HG03460 (cell line): ENCODE measurements around the gene PLA2G3.
"Not testable (repeated sequence)": the region's sequence is repeated elsewhere in the genome, so short reads cannot be mapped to it uniquely, and the experiment has no call there.

Experiments
- ATAC-seq: cut with Tn5 transposase; IDR thresholded peaks from one replicate; pipeline ENCODE4 v1.9.1; 2021; ENCODE audit not compliant: unreplicated experiment

PLA2G3 gene, protein sequence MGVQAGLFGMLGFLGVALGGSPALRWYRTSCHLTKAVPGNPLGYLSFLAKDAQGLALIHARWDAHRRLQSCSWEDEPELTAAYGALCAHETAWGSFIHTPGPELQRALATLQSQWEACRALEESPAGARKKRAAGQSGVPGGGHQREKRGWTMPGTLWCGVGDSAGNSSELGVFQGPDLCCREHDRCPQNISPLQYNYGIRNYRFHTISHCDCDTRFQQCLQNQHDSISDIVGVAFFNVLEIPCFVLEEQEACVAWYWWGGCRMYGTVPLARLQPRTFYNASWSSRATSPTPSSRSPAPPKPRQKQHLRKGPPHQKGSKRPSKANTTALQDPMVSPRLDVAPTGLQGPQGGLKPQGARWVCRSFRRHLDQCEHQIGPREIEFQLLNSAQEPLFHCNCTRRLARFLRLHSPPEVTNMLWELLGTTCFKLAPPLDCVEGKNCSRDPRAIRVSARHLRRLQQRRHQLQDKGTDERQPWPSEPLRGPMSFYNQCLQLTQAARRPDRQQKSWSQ

GRCh38 chr22:31139866-31140716, at the start of gene PLA2G3:
Gene PLA2G3 (minus strand): TSS chr22:31140508. CDS start chr22:31140354, 154 bp downstream.
- no peak for ATAC-seq

- ATAC-seq: no peak
These were observed 47.3 kb upstream of the PLA2G3 start for GRCh38 chr22:31187627-31188026.

DNA sequence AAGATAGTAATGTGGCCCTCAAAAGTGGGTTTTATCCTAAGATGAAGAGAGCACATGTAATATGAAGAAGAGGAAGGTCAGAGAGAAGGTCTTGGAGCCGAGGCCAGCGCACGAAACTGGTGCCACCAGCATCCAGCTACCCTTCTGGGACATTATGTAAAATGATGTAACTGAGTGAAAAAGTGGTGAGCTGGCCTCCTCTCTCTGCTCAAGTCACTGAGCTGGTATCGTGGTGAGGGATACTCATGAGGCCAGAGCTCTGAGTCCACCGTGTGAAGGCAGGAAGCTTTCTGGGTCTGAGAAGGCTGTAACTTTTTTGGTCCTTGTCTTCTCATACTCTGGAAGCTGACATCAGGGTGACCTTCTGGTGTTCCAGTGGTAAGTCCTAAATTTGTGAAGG, 44.7 kb upstream of the PLA2G3 start:
- no peak for ATAC-seq

DNA sequence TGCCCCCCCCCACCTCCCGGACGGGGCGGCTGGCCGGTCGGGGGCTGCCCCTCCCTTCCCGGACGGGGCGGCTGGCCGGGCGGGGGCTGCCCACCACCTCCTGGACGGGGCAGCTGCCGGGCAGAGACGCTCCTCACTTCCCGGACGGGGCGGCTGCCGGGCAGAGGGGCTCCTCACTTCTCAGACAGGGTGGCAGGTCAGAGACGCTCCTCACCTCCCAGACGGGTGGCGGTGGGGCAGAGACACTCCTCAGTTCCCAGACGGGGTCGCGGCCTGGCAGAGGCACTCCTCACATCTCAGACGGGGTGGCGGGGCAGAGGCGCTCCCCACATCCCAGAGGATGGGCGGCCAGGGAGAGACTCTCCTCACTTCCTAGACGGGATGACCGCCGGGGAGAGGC, 43.7 kb upstream of the PLA2G3 start:
- no peak for ATAC-seq

DNA sequence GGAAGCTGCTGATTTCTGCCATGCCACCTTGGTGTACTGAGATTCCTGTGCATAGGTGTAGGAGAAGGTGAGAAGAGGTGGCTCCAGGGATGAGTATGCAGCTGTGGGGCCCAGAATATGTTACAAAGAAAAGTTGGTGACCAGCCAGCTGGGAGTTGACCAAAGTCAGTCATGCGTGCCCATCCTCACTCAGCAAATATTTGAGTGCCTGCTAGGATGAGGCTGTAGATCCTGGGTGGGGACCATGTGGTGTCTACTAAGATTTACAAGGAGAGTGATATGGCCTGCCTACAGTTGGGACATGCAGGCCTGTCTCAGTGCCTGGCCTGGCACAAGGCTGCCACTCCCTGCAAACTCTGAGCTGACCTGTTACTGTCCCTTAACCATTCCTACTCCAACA, 39.0 kb upstream of the PLA2G3 start:
- no peak for ATAC-seq

DNA sequence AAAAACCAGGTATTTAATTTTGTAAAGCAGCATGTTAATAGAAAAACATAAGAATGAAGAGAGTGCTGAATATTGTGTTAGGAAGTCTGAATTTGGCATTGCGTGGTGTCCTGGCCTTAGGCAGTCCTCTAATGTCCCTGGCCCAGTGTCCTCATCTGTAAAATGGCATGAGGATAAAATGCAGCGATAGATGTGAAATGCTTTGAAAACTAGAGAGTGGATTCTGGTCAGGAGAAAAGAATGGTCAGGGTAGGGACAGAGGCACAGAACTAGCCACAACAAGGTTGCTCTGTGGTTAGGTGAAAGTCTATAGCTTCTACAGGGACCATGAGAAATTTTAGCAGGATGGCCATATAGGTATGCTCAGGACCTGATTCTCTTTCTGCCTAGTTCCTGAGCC, 38.6 kb upstream of the PLA2G3 start:
- ATAC-seq: no peak

- ATAC-seq: no peak
These were observed 37.3 kb upstream of the PLA2G3 start for GRCh38 chr22:31177420-31178162.

DNA sequence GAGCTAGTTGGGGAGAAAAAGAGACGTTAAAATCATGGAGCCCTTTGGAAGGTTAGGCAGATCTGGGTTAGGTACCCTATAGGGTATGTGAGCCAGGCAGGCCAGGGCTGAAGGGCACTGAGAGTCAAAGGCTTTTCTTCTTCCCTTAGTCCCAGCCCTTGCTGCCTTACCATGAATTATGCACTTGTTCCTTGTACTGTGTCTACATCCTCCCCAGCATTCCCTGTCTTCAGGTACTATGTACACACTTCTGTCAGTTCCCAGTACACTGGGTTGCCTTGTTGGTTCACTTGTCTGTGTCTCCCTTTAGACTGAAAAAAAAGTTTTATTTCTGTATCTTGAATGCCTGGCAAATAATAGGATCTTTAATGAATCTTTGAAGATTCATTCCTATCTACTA, 36.6 kb upstream of the PLA2G3 start:
- ATAC-seq: no peak

DNA sequence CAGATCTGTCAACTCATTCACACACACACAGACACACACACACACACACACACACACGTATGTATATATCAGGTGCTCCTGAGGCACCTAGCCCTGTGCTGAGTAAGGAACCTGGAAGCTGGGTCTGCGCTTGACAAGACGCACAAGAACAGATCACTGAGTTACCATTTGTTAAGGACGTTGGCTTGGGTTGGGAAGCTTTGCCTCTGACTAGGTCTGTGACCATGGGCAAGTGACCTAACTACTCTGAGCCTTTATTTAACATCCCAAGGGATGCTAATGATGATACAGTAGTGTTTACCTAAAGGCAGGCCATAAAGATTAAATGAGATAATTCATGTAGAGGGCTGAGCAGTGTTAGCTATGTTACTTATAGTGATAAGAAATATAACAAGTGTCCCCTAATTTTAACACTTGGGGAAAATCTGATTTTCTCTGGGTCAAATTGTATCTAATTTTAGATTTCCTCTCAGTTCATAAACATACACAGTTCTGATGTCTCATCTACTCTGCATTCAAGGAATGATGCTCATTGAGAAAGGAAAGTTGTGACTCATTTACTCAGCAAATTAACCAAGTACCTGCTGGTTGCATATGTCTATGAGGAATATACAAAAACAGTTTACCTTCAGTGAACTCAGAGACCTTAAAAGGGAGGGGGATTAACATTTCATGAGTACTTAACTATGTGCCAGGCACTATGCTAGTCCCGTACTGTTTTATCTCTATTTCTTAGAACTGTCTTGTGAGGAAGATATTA, 33.3 kb upstream of the PLA2G3 start:
- no peak for ATAC-seq

GRCh38 chr22:31171734-31172133, 31.4 kb upstream of the PLA2G3 start:
- ATAC-seq: not testable (repeated sequence)

DNA sequence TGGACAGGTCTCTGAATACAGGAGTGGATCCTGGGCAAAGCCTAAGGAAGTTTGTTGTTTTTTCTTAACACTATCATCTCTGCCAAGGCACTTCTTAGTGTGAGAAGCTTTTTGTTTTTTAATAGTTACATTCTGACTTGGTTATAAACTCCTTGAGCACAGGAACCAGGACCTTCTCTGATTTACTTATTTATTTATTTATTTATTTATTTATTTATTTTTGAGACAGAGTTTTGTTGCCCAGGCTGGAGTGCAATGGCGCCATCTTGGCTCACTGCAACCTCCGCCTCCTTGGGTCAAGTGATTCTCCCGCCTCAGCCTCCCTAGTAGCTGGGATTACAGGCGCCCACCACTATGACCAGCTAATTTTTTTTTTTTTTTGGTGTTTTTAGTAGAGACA, 30.7 kb upstream of the PLA2G3 start:
- ATAC-seq: no peak

GRCh38 chr22:31162015-31162765, 21.9 kb upstream of the PLA2G3 start:
- ATAC-seq: no peak

- ATAC-seq: no peak
These were observed 21.1 kb upstream of the PLA2G3 start for GRCh38 chr22:31161386-31161785.

DNA sequence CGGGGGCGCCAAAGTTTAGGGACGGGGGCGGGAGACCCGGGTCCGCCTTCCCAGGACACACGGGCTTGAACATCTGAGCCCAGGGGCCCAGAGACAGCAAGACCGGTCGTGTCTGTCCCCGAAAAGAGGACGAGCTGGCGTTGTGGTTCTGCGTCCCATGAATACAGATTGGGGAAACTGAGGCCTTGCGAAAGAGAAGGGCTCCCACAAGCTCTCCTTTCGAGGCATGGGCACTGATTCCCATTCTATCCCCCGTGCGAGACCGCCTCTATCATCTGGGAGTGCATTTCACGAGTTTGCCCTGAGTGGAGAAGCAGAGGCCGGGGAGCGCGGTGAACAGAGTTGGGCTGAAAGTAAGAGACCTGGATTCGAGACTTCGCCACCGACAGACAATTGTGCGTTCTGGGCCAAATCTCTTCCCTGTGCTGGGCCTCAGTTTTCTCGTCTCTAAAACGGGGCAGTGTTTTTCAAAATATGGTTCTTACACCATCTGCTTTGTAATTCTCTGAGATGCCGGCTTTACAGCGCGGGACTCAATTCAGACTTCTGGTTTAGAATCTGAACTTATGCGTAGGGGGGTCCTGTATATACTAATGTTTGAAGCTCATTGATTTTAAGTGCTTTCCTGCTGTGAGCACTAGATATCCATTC, 20.1 kb upstream of the PLA2G3 start:
- peak; percentile 24 for ATAC-seq

DNA sequence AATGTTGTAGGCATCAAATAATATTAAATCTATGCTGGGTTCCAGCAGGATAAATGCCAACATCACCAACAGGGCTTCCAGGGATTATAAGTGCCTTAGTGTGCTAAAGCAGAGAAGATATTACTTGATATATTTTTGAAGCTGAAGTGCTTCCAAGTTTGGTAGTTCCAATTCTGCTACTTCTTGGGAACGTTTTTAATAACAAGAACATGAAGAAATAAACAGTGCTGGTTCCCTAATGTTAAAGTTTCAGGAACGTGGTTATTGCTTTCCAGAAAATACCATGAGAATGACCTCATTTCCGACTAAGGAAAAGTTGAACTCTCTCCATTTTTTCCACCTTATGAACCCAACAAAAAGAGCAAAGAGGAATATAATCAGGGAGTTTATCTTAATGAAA, 15.1 kb upstream of the PLA2G3 start:
- ATAC-seq: no peak

GRCh38 chr22:31154975-31155374, 14.7 kb upstream of the PLA2G3 start:
- no peak for ATAC-seq

- ATAC-seq: no peak
These were observed 13.0 kb upstream of the PLA2G3 start for GRCh38 chr22:31153357-31153756.

- no peak for ATAC-seq
These were observed 11.6 kb upstream of the PLA2G3 start for GRCh38 chr22:31151872-31152271.

DNA sequence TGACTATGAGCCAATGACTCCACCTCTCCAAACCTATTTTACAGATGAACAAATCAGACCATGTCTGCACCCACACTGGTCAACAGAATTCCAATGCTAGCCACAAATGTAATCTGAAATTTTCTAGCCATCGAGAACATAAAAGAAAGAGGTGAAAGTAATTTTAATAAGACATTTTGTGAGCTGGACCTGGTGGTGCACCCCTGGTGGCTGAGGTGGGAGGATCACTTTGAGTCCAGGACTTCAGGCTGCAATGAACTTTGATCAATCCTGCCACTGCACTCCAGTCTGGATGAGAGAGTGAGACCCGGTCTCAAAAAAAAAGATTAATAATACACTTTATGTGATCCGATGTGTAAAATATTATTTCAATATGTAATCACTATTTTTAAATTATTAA, 10.3 kb upstream of the PLA2G3 start:
- no peak for ATAC-seq
